Neural cell (in vitro differentiated cells): ENCODE measurements around the gene FILIP1L.

ENCODE experiments used
- CTCF ChIP-seq: fragments of 450-650 bp; IDR thresholded peaks from 2 replicates; pipeline ENCODE4 v1.5.1; 2014; ENCODE audit warnings: antibody characterized with exemption, mild to moderate bottlenecking, moderate library complexity; ENCODE audit not compliant: poor library complexity, severe bottlenecking
- EP300 ChIP-seq: fragments of 450-650 bp; conservative IDR thresholded peaks from 2 replicates; pipeline ENCODE4 v1.6.1; 2014; ENCODE audit warnings: antibody characterized with exemption, mild to moderate bottlenecking, moderate library complexity; ENCODE audit not compliant: poor library complexity, severe bottlenecking
- EZH2 ChIP-seq: fragments of 200-600, 300-800 bp; shearing (Covaris generic), sonication (generic); IDR thresholded peaks from 2 replicates; pipeline ENCODE4 v1.6.1; 2014; ENCODE audit warnings: antibody characterized with exemption, low read length, borderline replicate concordance, mild to moderate bottlenecking; ENCODE audit not compliant: insufficient read depth, poor library complexity, severe bottlenecking
- MXI1 ChIP-seq: fragments of 450-650 bp; conservative IDR thresholded peaks from 2 replicates; pipeline ENCODE4 v1.6.1; 2014; ENCODE audit warnings: antibody characterized with exemption, mild to moderate bottlenecking; ENCODE audit not compliant: poor library complexity, severe bottlenecking
- POLR2AphosphoS5 ChIP-seq: IDR thresholded peaks from 2 replicates; pipeline ENCODE4 v1.6.1; 2012
- RAD21 ChIP-seq: fragments of 450-650 bp; conservative IDR thresholded peaks from 2 replicates; pipeline ENCODE4 v1.6.1; 2014; ENCODE audit warnings: antibody characterized with exemption, mild to moderate bottlenecking, moderate library complexity
- REST ChIP-seq: IDR thresholded peaks from 2 replicates; pipeline ENCODE4 v1.6.1; 2012; ENCODE audit warnings: borderline replicate concordance
- SMC3 ChIP-seq: fragments of 450-650 bp; conservative IDR thresholded peaks from 2 replicates; pipeline ENCODE4 v1.6.1; 2014; ENCODE audit warnings: antibody characterized with exemption, mild to moderate bottlenecking, moderate library complexity; ENCODE audit not compliant: poor library complexity
- TAF1 ChIP-seq: IDR thresholded peaks from 2 replicates; pipeline ENCODE4 v1.6.1; 2012; ENCODE audit warnings: low read depth

DNA sequence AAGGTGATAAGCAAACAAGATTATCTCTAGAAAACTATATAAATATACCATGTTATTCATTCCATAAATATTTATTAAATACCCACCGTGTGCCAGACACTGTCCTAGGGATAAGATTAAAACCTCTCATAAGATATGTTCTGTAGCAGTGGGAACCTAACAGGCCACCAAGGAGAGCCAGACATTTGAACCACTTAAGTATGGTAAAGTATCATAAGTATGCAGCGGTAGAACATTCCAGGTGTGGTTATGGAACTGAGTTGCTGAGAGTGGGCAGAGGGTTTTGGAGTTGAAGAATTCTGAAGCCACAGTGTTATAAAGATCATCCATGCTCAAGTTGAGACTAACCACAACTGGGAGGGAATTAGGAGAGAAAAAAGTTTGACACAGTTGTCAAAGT is 14.7 kb downstream of the FILIP1L start:
- no peak for TF ChIP-seq SMC3
- TF ChIP-seq CTCF: no peak
- TF ChIP-seq POLR2AphosphoS5: no peak
- TF ChIP-seq EZH2: no peak
- TF ChIP-seq TAF1: no peak
- no peak for TF ChIP-seq EP300
- TF ChIP-seq RAD21: no peak
- no peak for TF ChIP-seq MXI1
- no peak for TF ChIP-seq REST
